IPS-11a (cell line): ENCODE results near the gene CIAO2A.
"Not testable (repeated sequence)": the region's sequence is repeated elsewhere in the genome, so short reads cannot be mapped to it uniquely, and the experiment has no call there.

ENCODE experiments used
- H3K4me3 ChIP-seq: one replicate; pipeline ENCODE4 v1.5.1; 2013; ENCODE audit warnings: low read depth, low read length, control low read depth

The CIAO2A gene

DNA sequence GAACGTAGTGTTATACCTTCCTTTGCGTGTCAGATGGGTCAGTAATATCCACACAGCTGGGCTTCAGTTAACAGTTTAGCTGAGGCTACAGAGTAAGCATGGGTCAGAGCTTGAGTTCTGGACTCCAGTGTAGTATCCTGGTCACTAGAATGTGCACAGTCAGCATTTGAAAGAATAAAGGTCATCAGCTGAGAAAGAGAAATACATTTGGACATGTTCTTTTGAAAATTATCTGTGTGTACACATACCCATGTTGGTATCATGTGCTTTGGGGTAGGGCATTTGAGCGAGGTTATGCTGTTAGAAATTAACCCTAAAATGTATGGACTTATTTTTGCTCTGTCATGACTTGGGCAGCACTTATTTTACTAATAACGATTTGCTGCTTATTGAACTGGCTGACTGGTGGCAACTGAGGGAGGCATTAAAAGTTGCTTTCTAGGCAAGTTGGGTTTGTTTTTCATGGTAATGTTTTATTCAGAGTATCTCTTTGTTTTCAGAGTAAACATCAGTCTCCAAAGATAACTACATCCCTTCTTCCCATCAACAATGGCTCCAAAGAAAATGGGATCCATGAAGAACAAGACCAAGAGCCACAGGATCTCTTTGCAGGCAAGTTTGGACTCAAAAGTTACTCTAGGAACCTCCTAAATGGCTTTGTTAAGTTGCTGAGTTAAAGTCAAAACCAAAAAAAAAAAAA, 18.6 kb upstream of the CIAO2A start:
- no peak overlapping the region for H3K4me3 ChIP-seq

DNA sequence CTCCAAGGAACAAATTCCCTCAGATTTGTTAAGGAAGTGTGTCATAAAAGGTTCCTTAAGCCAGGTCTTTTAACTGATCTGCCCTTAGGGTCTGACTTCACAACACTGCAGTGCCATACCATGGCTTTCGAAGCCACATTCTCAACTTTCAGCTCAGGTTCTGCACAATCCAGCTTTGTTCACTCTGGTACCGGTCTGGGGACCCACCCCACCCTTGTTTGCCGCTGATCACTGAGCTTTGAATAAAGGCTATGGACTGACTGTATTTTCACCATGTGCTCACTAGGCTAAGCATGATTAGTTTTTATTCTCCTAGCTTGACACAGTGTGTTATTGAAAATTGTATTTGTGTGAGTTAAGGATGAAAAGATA, 18.0 kb upstream of the CIAO2A start:
- no peak overlapping the region for H3K4me3 ChIP-seq

DNA sequence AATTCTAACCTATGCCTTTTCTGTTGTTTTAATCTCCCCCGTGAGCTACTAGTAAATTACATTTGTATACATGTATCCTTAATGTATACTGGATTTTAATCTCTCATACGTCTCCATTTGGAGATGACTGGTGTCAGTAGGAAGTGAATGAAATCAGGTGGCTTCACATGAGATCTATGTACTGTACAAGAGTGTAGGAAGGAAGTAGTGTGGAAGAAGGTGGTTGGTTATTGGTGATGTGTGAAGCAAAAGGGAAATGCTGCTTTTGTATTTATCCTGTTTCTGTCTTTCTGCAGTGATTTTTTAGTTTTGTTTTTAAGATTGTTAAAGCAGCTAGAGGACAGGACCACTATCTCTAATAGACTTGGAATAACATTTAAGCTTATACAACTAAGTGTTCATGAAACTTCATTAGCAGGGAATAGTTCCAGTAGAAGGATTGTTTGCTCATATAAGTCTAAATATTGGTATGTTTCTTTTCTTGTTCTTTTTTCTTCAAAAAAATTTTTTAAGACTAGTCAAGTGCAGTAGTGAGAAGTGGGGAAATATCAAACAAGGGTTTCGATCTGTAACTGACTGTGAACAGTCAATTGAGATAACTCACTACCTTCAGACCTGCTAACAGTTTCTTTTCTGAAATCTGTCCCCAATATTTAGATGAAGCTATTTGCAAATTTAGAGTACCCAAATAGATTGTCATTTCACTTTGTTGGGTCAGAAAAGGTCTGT, 17.5 kb upstream of the CIAO2A start:
- H3K4me3 ChIP-seq, result no peak overlapping the region

DNA sequence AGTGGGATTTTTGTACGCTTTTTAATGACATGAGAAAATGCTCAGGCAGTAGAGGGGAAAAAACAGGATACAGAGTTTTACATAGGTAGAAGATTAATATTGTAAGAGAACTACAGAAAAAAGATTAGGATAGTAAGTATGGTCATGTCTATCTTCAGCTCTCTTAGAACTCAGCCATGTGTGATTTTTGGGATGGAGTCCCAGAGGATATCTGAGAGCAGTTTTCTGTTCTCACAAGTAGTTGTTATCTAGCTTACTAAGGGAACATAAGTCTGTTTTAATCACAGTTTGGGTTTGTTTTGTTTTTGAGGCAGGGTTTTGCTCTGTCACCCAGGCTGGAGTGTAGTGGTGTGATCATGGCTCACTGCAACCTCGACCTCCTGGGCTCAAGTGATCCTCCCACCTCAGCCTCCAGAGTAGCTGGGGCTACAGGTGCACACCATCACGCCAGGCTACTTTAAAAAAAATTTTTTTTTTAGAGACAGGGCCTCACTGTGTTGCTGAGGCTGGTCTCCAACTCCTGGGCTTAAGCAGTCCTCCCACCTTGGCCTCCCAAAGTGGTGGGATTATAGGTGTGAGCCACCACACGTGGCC, 16.6 kb upstream of the CIAO2A start:
- H3K4me3 ChIP-seq, result not testable (repeated sequence)

DNA sequence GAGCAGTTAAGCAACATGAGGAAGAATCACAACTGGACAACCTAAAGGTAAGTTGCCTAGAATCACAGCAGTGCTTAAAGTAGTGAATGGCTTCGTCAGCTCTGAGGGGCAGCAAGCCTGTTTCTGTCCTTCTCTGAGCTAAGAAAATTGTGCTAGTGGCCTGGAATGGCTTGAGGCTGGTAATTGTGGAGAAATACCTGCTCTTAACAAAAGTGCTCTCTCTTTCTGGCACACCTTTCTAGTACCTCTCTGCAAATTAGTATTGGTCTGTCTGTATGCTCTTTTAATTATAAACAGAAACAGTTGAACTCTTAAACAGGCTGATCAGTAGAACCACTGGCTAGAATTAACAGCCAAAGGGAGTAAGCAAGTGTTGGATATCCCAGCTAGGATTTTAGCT, 13.7 kb upstream of the CIAO2A start:
- H3K4me3 ChIP-seq, result no peak overlapping the region

GRCh38 chr15:64105113-64105704, 11.6 kb upstream of the CIAO2A start:
- no peak overlapping the region for H3K4me3 ChIP-seq

GRCh38 chr15:64102497-64102896, 8.9 kb upstream of the CIAO2A start:
- no peak overlapping the region for H3K4me3 ChIP-seq

DNA sequence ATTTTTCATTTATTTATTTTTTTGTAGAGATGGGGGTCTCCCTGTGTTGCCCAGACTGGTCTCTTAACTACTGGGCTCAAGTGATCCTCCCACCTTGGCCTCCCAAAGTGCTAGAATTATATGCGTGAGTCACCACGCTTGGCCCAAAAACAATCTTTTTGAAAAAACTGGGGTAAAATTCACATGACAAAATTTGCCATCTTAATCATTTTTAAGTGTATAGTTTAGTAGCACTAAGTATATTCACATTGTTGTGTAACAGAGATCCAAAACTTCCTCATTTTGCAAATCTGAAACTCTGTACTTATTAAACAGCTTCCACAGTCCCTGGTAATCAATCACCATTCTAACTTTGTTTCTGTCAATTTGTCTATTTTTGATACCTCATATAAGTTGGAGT, 7.3 kb upstream of the CIAO2A start:
- H3K4me3 ChIP-seq, result no peak overlapping the region

DNA sequence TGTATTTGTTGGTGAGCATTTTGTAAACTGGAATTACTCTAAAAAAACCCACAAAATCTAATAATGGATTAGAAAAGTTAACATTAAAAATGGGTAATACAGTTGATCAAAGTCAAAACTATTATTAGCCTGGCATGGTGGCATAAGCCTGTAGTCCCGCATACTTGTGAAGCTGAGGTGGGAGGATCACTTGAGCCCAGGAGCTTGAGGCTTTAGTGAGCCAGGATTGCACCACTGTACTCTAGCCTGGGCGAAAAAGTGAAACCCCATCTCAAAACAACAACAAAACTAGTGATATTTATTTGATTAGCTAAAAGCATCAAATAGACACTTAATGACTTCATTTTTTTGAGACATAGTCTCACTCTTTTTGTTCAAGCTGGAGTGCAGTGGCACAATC, 5.7 kb upstream of the CIAO2A start:
- no peak overlapping the region for H3K4me3 ChIP-seq

DNA sequence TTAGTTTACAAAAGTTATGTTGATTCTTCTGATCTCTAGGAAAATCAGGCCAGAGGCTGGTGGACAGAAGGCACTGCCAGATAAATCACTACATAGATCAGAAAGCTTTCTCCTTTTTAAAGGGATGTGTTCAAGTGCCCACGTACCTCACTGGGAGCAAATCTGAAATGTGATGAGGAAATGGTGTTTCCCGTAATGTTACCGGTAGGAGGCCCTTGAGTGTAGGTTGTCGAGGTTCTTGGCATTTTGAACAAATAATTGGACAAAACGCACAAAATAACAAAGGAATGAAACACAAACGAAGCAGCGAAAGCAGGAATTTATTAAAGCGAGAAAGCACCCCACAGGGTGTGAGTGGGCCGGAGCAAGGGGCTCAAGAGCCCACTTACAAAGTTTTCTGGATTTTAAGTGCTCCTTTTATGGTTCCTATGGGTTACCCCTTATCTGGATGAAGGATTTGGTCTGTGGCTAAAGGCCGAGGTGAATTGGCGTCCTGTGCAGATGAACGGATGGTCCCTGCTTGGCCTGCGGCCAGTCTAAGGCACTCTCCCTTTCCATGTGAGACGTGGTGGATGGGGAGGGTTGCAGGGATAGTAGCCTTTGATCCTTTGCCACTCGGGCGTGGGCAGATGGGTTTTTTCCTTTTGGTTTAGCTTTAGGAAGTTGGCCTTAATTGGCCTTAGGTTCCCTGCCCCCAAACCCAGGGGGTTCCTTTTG, 3.2 kb upstream of the CIAO2A start:
- peak overlapping the region; percentile 87 for H3K4me3 ChIP-seq

GRCh38 chr15:64095795-64096667, 2.4 kb upstream of the CIAO2A start, which contains the start of gene SNX1:
Gene SNX1, plus strand, starts transcription at chr15:64095982. Its CDS starts 32 bp downstream, at chr15:64096014.
- H3K4me3 ChIP-seq, result peak within 1 kb of the TSS; percentile 87

DNA sequence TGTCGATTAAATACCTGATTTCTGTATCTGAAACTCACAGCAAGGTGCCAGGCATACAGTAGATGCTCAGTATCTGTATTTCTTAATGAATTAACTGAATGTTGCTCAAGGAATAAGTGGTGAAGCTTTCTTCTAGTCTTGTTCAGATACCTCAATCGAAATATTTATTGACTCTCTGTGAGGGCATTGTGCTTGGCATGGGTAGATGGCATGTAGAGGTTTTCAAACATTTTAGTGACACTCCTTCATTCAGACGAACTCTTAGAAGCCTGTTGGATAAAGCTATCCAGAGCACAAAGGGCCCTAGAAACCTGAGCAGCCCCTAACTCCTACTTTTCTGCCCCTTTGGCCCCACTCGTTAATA, 1.8 kb upstream of the CIAO2A start:
- peak overlapping the region; percentile 87 for H3K4me3 ChIP-seq

GRCh38 chr15:64092864-64093626, 593 bp downstream of the CIAO2A start:
- peak overlapping the region; percentile 88 for H3K4me3 ChIP-seq

GRCh38 chr15:64092075-64092820, 1.4 kb downstream of the CIAO2A start:
- H3K4me3 ChIP-seq, result no peak overlapping the region

DNA sequence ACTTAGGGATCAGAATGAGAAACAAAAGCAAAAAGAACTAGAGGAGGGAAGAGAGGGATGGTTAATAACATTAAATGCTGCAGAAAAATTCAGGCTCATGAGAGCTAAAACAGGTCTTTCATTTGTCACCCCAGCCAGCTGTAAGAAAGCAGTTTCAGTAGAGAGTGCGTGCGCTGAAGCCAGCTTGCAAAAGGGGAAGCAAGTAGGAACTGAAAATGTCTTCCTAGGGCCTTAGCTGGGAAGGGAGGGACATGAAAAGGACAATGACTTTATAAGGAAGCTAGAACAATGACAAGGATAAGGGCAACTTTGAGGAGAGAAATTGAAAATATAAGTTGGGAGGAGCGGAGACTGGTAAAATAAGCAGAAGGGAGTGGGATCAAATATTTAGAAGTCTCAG, 3.1 kb downstream of the CIAO2A start:
- no peak overlapping the region for H3K4me3 ChIP-seq

GRCh38 chr15:64089543-64090280, 3.9 kb downstream of the CIAO2A start:
- H3K4me3 ChIP-seq, result no peak overlapping the region

DNA sequence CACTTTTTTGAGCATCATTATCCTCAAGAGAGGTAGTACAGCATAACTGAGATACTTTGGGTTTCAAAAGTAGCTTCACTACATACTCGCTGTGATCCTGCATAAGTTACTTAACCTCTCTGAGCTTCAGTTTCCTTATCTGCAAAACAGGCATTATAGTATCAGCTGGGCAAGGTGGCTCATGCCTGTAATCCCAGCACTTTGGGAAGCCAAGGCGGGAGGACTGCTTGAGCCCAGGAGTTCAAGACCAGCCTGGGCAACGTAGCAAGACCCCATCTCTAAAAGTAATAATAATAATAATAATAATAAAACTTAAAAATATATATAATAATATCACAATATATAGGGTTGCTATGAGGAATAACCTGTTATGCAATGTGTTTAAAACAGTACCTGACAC, 10.9 kb downstream of the CIAO2A start:
- H3K4me3 ChIP-seq, result no peak overlapping the region

GRCh38 chr15:64073496-64073895, 20.1 kb downstream of the CIAO2A start:
- not testable (repeated sequence) for H3K4me3 ChIP-seq
